ENCODE results near the gene RHOA.
"Not testable (repeated sequence)": the region's sequence is repeated elsewhere in the genome, so short reads cannot be mapped to it uniquely, and the experiment has no call there.

RHOA gene

GRCh38 chr3:49352890-49353421 is 58.8 kb downstream of the RHOA start:
- H3K4me3 ChIP-seq (ENCODE audit: control insufficient read depth, low read depth, low read length) = no peak overlapping the region
- DNase-seq (ENCODE audit: low read depth) = no peak
- TF ChIP-seq, protein P1, sequence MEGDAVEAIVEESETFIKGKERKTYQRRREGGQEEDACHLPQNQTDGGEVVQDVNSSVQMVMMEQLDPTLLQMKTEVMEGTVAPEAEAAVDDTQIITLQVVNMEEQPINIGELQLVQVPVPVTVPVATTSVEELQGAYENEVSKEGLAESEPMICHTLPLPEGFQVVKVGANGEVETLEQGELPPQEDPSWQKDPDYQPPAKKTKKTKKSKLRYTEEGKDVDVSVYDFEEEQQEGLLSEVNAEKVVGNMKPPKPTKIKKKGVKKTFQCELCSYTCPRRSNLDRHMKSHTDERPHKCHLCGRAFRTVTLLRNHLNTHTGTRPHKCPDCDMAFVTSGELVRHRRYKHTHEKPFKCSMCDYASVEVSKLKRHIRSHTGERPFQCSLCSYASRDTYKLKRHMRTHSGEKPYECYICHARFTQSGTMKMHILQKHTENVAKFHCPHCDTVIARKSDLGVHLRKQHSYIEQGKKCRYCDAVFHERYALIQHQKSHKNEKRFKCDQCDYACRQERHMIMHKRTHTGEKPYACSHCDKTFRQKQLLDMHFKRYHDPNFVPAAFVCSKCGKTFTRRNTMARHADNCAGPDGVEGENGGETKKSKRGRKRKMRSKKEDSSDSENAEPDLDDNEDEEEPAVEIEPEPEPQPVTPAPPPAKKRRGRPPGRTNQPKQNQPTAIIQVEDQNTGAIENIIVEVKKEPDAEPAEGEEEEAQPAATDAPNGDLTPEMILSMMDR (conservative IDR thresholded peaks at IDR 0.05; ENCODE audit: control insufficient read depth, insufficient read depth, low read depth, low read length) = no peak

GRCh38 chr3:49352281-49352680 is 59.5 kb downstream of the RHOA start:
- TF ChIP-seq, protein P1 (conservative IDR thresholded peaks at IDR 0.05; ENCODE audit: control insufficient read depth, insufficient read depth, low read depth, low read length) = no peak
- no peak overlapping the region for H3K4me3 ChIP-seq (ENCODE audit: control insufficient read depth, low read depth, low read length)
- no peak for DNase-seq (ENCODE audit: low read depth)

DNA sequence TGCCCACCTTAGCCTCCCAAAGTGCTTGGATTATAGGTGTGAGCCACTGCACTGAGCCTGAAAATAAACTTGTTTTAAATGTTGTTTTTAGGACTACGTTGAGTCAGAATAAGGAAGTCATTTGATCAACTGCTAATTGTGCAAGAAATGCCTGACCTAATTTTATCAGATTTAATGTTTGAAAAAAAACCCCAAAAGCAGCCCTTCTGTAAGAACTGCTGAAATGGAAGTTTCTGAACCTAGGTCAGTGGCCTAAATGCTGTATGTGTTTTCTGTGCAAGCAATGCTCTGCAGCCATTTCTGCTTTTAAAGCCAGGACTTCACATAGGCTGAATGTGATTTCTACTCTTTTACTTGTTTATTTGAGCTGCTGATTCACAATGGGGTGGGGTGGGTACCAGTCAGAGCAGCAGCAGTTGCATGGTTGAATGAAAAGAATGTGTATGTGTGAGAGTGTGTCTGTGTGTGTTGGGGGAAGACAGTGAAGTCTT is 60.2 kb downstream of the RHOA start:
- TF ChIP-seq, protein P1 (conservative IDR thresholded peaks at IDR 0.05; ENCODE audit: control insufficient read depth, insufficient read depth, low read depth, low read length) = no peak
- H3K4me3 ChIP-seq (ENCODE audit: control insufficient read depth, low read depth, low read length) = no peak overlapping the region
- peak; percentile 86 for DNase-seq (ENCODE audit: low read depth)

GRCh38 chr3:49349348-49350114 is 62.2 kb downstream of the RHOA start:
- TF ChIP-seq, protein P1 (conservative IDR thresholded peaks at IDR 0.05; ENCODE audit: control insufficient read depth, insufficient read depth, low read depth, low read length) = no peak

DNA sequence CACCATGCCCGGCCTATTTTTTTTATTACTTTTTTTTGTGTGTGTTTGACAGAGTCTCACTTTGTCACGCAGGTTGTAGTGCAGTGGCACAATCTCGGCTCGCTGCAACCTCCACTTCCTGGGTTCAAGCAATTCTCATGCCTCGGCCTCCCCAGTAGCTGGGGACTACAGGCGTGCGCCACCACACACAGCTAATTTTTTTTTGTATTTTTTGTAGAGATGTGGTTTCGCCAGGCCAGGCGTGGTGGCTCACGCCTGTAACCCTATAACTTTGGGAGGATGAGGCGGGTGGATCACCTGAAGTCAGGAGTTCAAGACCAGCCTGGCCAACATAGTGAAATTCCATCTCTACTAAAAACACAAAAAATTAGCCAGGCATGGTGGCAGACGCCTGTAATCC is 63.4 kb downstream of the RHOA start:
- not testable (repeated sequence) for DNase-seq (ENCODE audit: low read depth); H3K4me3 ChIP-seq (ENCODE audit: control insufficient read depth, low read depth, low read length)

More at GRCh38 chr3:49349348-49350114, 62.2 kb downstream of the RHOA start:
- DNase-seq (ENCODE audit: low read depth) = no peak
- H3K4me3 ChIP-seq (ENCODE audit: control insufficient read depth, low read depth, low read length) = no peak overlapping the region

DNA sequence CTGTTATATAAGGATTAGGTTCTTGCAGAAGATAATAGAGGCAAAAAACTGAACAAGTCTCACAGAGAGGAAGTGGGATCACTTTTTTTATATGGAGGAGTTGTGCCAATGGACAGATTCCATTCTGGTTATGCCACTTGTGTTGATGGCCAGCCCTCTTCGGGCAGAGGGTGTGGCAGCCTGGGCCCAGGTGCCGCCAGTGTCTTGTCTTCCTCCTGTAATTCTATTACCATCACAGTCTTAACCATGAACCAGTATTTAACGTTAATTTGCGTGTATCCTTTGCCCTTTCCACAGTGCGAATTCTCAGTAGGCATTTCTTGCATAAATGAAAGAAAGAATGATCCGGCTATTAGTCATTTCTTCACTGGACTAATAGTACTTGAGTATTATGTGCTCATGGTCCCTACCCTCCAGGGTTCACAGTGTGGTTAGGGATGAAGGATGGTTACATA is 65.0 kb downstream of the RHOA start:
- H3K4me3 ChIP-seq (ENCODE audit: control insufficient read depth, low read depth, low read length) = no peak overlapping the region
- peak; percentile 77 for DNase-seq (ENCODE audit: low read depth)
- TF ChIP-seq, protein P1 (conservative IDR thresholded peaks at IDR 0.05; ENCODE audit: control insufficient read depth, insufficient read depth, low read depth, low read length) = no peak

DNA sequence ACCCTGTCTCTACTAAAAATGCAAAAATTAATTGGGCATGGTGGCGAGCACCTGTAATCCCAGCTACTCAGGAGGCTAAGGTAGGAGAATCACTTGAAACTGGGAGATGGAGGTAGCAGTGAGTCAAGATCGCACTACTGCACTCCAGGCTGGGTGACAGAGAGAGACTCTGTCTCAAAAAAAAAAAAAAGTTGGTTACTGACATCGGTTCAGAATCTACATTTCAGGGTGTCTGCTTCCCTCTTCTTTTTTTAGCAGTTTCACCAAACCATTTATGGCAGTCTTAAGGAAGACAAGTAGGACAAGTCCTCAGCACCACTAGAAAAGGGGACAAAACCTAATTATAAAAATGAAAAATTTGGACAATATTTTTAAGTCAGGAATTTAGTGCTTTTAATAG is 68.6 kb downstream of the RHOA start:
- TF ChIP-seq, protein P1 (conservative IDR thresholded peaks at IDR 0.05; ENCODE audit: control insufficient read depth, insufficient read depth, low read depth, low read length) = no peak
- H3K4me3 ChIP-seq (ENCODE audit: control insufficient read depth, low read depth, low read length) = no peak overlapping the region

More for the DNA sequence above, 68.6 kb downstream of the RHOA start:
- DNase-seq (ENCODE audit: low read depth) = no peak
